Measurements from ENCODE around the gene RAPGEF4. TPM values are rescaled to one million over a fixed set of nuclear protein-coding genes. Genes with fewer than 3 reads are reported as not detected.

Gene RAPGEF4
- total and polyA plus RNA-seq, 12 donors: 1.2 to 11.2 (median 7.9) TPM

DNA sequence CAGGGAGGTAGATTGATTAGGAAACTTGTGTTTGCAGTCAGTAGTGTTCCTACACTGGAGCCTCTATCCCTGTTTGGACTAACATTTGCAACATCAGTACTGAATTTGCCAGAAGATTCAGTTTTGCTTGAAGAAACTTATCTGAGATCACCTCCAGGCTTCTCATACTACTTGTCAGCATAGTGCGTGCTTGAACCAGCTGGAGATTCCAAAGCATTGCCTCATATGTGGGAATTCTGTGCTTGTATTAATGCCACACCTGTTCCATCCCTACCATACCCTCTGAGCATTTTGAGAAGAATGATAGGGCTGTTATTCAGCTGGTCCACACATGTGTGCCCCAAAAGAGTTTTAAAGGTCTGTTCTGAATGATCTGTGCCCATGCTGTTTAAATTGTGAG lies 148.7 kb downstream of the RAPGEF4 start:
- no peak for DNase-seq
- TF ChIP-seq, protein P1, sequence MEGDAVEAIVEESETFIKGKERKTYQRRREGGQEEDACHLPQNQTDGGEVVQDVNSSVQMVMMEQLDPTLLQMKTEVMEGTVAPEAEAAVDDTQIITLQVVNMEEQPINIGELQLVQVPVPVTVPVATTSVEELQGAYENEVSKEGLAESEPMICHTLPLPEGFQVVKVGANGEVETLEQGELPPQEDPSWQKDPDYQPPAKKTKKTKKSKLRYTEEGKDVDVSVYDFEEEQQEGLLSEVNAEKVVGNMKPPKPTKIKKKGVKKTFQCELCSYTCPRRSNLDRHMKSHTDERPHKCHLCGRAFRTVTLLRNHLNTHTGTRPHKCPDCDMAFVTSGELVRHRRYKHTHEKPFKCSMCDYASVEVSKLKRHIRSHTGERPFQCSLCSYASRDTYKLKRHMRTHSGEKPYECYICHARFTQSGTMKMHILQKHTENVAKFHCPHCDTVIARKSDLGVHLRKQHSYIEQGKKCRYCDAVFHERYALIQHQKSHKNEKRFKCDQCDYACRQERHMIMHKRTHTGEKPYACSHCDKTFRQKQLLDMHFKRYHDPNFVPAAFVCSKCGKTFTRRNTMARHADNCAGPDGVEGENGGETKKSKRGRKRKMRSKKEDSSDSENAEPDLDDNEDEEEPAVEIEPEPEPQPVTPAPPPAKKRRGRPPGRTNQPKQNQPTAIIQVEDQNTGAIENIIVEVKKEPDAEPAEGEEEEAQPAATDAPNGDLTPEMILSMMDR (IDR thresholded peaks at IDR 0.05): no peak
- no peaks in the 10 kb centered on the region for H3K9me3 ChIP-seq
- ATAC-seq: no peak
- 88 to 95% methylated on average over 1 of the region's 1 CpG for WGBS, 2 donors
- peaks cover 0 to 13% (median 8%) of the 10 kb centered on the region in 9 donors for H3K4me1 ChIP-seq
- H3K36me3 ChIP-seq: peaks cover 0 to 4% (median 0%) of the 10 kb centered on the region in 9 donors
- intact Hi-C loops (cut with DNase I): no loop called here
- no peaks in the 10 kb centered on the region for H3K27me3 ChIP-seq
- no peak overlapping the region for H3K4me3 ChIP-seq
- no peak overlapping the region for H3K27ac ChIP-seq

DNA sequence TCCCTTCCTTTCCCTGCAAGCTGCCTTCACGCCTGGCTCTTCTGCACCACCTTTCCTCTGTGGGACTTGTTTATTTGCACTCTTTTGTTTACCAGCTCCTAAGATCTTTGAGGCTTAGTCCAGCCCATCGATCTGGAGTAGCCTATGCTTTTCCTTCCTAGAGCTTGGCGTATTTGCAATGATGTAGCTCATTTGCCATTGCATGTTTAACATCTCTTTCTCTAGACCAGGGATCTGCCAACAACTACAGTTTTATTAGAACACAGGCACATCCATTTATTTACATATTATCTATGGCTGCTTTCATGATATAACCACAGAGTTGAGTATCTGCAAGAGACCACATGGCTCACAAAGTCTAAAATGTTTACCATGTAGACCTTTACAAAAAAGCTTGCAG lies 150.4 kb downstream of the RAPGEF4 start:
- H3K4me1 ChIP-seq: peaks cover 0 to 26% (median 21%) of the 10 kb centered on the region in 9 donors
- no peaks in the 10 kb centered on the region for H3K27me3 ChIP-seq
- peaks cover 0 to 4% (median 0%) of the 10 kb centered on the region in 9 donors for H3K36me3 ChIP-seq
- H3K4me3 ChIP-seq: no peak overlapping the region
- H3K27ac ChIP-seq: no peak overlapping the region
- no peaks in the 10 kb centered on the region for H3K9me3 ChIP-seq
- 94 to 96% methylated on average over 3 of the region's 3 CpGs for WGBS, 2 donors
- TF ChIP-seq, protein P1 (IDR thresholded peaks at IDR 0.05): no peak
- ATAC-seq (no peak), DNase-seq (no peak)
- intact Hi-C loops (cut with DNase I): no loop called here

DNA sequence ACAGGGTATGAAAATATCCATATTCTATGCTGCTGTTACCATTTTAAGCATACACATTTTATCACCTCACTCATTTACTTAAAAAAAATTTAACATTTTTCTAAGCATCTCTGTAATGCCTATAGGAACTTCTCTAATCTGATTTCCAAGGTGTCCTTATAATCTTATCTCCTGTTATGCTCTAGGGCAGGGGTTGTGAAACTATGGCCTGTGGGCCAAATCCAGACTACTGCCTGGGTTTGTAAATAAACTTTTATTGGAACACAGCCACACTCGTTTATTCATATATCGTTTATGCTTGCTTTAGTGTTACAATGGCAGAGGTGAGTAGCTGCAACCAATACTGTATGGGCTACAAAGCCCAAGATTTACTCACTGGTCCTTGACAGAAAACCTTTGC lies 151.6 kb downstream of the RAPGEF4 start:
- intact Hi-C loops (cut with DNase I): no loop called here
- TF ChIP-seq, protein P1 (IDR thresholded peaks at IDR 0.05): no peak
- H3K36me3 ChIP-seq: peaks cover 0 to 4% (median 0%) of the 10 kb centered on the region in 9 donors
- H3K4me3 ChIP-seq: no peak overlapping the region
- DNase-seq: no peak
- H3K9me3 ChIP-seq: no peaks in the 10 kb centered on the region
- H3K27ac ChIP-seq: no peak overlapping the region
- no peaks in the 10 kb centered on the region for H3K27me3 ChIP-seq
- ATAC-seq: no peak
- H3K4me1 ChIP-seq: peaks cover 0 to 29% (median 22%) of the 10 kb centered on the region in 9 donors
- 70 to 83% methylated on average over 2 of the region's 2 CpGs for WGBS, 2 donors

DNA sequence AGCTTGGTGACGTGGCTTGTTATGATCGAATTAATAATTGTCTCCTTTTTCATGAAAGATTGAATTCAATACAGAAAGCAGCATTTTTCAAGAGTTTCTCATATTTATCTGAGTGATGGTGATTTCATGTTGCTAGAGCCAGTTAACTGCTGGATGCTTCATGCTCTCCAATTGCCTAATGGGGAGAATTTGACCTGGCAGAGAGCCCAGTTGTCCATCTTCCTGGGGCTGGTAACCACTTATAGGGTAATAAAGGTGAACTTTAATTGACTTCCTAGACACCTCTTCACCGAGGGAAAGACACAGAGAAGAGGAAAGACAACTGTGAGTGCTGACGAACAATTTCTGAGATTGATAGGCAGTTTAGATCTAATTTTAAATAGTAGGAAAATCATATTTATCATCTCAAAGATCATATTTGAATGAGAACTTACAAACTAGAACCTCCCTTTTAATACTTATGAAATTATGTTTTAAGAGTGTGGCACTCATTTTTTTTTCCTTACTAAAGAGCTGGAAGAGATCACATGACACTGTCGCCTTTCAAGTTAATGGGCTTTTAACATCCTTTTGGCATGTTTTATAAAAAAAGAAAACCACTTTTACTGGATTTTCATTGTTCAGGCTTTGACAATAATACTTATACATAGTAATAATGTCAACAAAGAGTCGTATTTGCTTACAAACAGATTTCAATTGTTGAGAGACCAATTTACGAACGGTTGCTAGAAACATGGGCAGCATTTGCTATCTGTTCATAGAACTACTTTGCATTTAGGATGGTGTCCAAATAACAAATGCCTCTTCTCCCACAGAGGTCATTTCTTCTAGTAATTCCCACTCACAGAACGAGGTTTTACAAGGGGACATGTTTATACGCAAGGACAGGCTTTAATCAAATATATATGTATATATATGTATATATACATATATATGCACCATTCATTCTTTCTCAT lies 153.3 kb downstream of the RAPGEF4 start:
- DNase-seq (no peak), ATAC-seq (no peak)
- TF ChIP-seq, protein P1 (IDR thresholded peaks at IDR 0.05): no peak
- intact Hi-C loops (cut with DNase I): no loop called here
- no peaks in the 10 kb centered on the region for H3K36me3 ChIP-seq
- peak overlapping the region in 6 of 10 donors; percentile 22 to 68 (median 43) for H3K27ac ChIP-seq
- peak overlapping the region in 1 of 10 donors; percentile 30 for H3K4me3 ChIP-seq
- H3K27me3 ChIP-seq: no peaks in the 10 kb centered on the region
- H3K4me1 ChIP-seq: peaks cover 0 to 30% (median 22%) of the 10 kb centered on the region in 9 donors
- no peaks in the 10 kb centered on the region for H3K9me3 ChIP-seq
- WGBS, 2 donors: 43 to 50% methylated on average over 10 of the region's 10 CpGs
